Parathyroid adenoma (tissue), 2 donors: Measurements from ENCODE around the gene TMTC2.

Source experiments
- H2AFZ ChIP-seq: fragments of 300-600 bp; sonication (generic); one replicate; pipeline ENCODE4 v1.7.0; 2017; ENCODE audit warnings: antibody characterized with exemption, mild to moderate bottlenecking
- H3K27ac ChIP-seq: fragments of 300-600 bp; sonication (generic); one replicate; pipeline ENCODE4 v1.7.0; 2017
- H3K27me3 ChIP-seq: fragments of 300-600 bp; sonication (generic); one replicate; pipeline ENCODE4 v1.7.0; 2017; ENCODE audit warnings: low read length; ENCODE audit not compliant: control insufficient read depth, insufficient read depth
- H3K36me3 ChIP-seq: fragments of 300-600 bp; sonication (generic); one replicate; pipeline ENCODE4 v1.7.0; 2017; ENCODE audit warnings: low read length; ENCODE audit not compliant: control insufficient read depth, insufficient read depth
- H3K4me1 ChIP-seq: fragments of 300-600 bp; sonication (generic); one replicate; pipeline ENCODE4 v1.7.0; 2017; ENCODE audit warnings: control low read depth
- H3K4me2 ChIP-seq: fragments of 300-600 bp; sonication (generic); one replicate; pipeline ENCODE4 v1.7.0; 2017; ENCODE audit warnings: low read length
- H3K4me3 ChIP-seq: fragments of 300-600 bp; sonication (generic); one replicate; pipeline ENCODE4 v1.7.0; 2017; ENCODE audit warnings: low read depth, low read length
- H3K79me2 ChIP-seq: fragments of 300-600 bp; sonication (generic); one replicate; pipeline ENCODE4 v1.7.0; 2017; ENCODE audit warnings: control low read depth
- H3K9ac ChIP-seq: fragments of 300-600 bp; sonication (generic); one replicate; pipeline ENCODE4 v1.7.0; 2017; ENCODE audit warnings: mild to moderate bottlenecking
- H3K9me3 ChIP-seq: fragments of 300-600 bp; sonication (generic); one replicate; pipeline ENCODE4 v1.7.0; 2017; ENCODE audit warnings: low read length; ENCODE audit not compliant: control insufficient read depth
- CTCF ChIP-seq: fragments of 300-600 bp; sonication (generic); IDR thresholded peaks from one replicate; pipeline ENCODE4 v1.7.0; 2017; ENCODE audit warnings: antibody characterized with exemption, mild to moderate bottlenecking
- donor health status: primary hyperparathyroidism.

Gene TMTC2

GRCh38 chr12:83172441-83172840, 485.7 kb downstream of the TMTC2 start:
- H3K9me3 ChIP-seq = no peaks in the 10 kb centered on the region
- TF ChIP-seq CTCF = no peak
- H2AFZ ChIP-seq = no peak overlapping the region
- H3K27ac ChIP-seq = no peak overlapping the region
- H3K4me1 ChIP-seq = peaks cover 3% of the 10 kb centered on the region
- H3K79me2 ChIP-seq = no peaks in the 10 kb centered on the region
- H3K27me3 ChIP-seq = no peaks in the 10 kb centered on the region
- no peak overlapping the region for H3K4me3 ChIP-seq
- H3K36me3 ChIP-seq = no peaks in the 10 kb centered on the region
- H3K9ac ChIP-seq = no peak overlapping the region
- no peak overlapping the region for H3K4me2 ChIP-seq

- H3K9me3 ChIP-seq = no peaks in the 10 kb centered on the region
- TF ChIP-seq CTCF = no peak
- H2AFZ ChIP-seq = no peak overlapping the region
Observed at GRCh38 chr12:83172866-83173649, 486.4 kb downstream of the TMTC2 start.

DNA sequence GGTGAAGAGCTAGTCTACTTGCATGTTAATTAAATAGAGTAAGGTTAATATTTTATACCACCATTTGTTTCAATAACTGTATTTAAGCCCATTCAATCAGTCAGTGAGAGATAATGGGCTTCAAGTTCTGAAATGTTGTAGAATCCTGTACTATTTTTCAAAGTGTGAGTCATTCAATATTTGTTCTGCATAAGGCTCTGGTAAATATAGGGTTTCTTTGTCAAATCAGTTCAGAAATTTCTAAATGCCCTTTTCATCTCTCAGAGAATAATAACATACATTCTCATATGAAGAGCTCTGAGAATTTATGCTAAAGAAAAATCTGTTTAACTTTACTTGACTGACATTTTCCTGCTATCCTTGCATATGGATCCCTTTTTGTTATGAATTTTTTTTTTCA, 493.3 kb downstream of the TMTC2 start:
- Histone ChIP-seq H3K36me3 (no peaks in the 10 kb centered on the region), H3K4me1 (no peaks in the 10 kb centered on the region), H3K79me2 (no peaks in the 10 kb centered on the region), H3K4me3 (no peak overlapping the region), H3K9ac (no peak overlapping the region), H3K9me3 (no peaks in the 10 kb centered on the region), H2AFZ (no peak overlapping the region), H3K4me2 (no peak overlapping the region), H3K27ac (no peak overlapping the region), H3K27me3 (no peaks in the 10 kb centered on the region)
- no peak for TF ChIP-seq CTCF

More at GRCh38 chr12:83172866-83173649, 486.4 kb downstream of the TMTC2 start:
- H3K79me2 ChIP-seq = no peaks in the 10 kb centered on the region
- no peak overlapping the region for H3K4me2 ChIP-seq
- no peak overlapping the region for H3K9ac ChIP-seq
- H3K27ac ChIP-seq = no peak overlapping the region
- no peaks in the 10 kb centered on the region for H3K36me3 ChIP-seq
- no peak overlapping the region for H3K4me3 ChIP-seq
- no peaks in the 10 kb centered on the region for H3K27me3 ChIP-seq
- H3K4me1 ChIP-seq = peaks cover 3% of the 10 kb centered on the region

DNA sequence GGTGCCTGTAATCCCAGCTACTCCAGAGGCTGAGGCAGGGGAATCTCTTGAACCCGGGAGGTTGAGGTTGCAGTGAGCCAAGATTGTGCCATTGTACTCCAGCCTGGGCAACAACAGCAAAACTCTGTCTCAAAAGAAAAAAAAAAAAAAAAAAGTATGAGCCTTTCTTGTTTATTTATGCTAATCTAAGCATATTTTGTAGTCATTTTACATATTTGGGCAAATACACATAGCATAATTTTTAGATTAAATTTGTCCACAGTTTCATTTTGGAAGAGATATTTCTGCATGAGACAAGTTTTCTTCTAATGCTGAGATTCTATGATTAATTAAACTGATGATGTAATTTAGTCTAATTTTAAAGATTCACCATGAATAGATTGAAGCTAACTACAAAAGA, 494.4 kb downstream of the TMTC2 start:
- Histone ChIP-seq H3K9ac (no peak overlapping the region), H3K36me3 (no peaks in the 10 kb centered on the region), H3K9me3 (no peaks in the 10 kb centered on the region), H3K27ac (no peak overlapping the region), H3K4me2 (no peak overlapping the region), H2AFZ (no peak overlapping the region), H3K27me3 (no peaks in the 10 kb centered on the region), H3K4me1 (no peaks in the 10 kb centered on the region), H3K79me2 (no peaks in the 10 kb centered on the region), H3K4me3 (no peak overlapping the region)
- TF ChIP-seq CTCF = no peak

- Histone ChIP-seq H3K4me2 (no peak overlapping the region), H3K9ac (no peak overlapping the region), H3K4me3 (no peak overlapping the region), H3K79me2 (no peaks in the 10 kb centered on the region), H3K4me1 (no peaks in the 10 kb centered on the region), H3K27me3 (no peaks in the 10 kb centered on the region), H3K36me3 (no peaks in the 10 kb centered on the region), H3K9me3 (no peaks in the 10 kb centered on the region), H2AFZ (no peak overlapping the region), H3K27ac (no peak overlapping the region)
- no peak for TF ChIP-seq CTCF
Observed at GRCh38 chr12:83183132-83183531, 496.4 kb downstream of the TMTC2 start.
